ENCODE data around the gene IRAK1. TPM values are rescaled to one million over a fixed set of nuclear protein-coding genes. Genes with fewer than 3 reads are reported as not detected.

Gene IRAK1
- total and polyA plus RNA-seq, 9 of the 15 experiments (the other 6 are each of a cell fraction or from before 2014, with no cell fraction given): 11.6 to 261 (median 91.6) TPM

DNA sequence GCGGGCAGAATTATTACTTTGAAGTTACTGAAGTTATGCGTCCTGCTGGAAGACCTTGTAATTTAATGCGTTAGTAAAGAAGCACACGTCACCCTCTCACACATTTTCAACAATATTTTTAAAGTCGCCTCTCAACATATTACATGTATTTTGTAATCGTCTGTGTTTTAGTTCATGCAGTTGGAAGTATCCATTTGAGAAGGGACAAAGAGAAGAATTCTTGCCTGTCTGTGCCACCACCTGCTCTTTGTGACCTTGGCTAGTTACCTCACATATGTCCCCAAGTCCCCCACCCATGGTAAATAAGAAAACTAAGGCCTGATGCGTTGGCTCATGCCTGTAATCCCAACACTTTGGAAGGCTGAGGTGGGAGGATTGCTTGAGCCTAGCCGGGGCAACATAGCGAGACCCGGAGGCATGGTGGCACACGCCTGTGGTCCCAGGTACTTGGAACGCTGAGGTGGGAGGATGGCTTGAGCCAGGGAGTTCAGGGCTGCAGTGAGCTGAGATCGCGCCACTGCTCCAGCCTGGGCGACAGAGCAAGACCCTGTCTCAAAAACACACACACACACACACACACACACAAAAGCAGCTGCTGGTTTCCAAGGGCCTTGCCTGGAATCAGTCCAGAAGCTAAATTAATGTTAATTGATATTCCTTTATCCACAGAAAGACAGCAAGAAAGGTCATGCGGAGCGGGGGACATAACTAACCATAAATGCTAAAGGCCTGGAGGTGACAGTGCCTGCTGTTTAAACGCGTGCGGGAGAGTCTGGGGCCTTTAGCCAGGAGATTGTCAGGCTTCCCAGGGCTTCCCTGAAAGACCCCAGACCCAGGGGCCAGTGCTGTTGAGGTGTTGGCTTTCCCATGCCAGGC, 46.3 kb downstream of the IRAK1 start (continued):
- TF ChIP-seq ZNF121 (CRISPR knock-in tag; conservative IDR thresholded peaks at IDR 0.05): peak; percentile 100
- TF ChIP-seq ZFP30 (CRISPR knock-in tag; IDR thresholded peaks at IDR 0.05; ENCODE audit: borderline replicate concordance): no peak
- TF ChIP-seq ZC3H4 (CRISPR knock-in tag; IDR thresholded peaks at IDR 0.05; ENCODE audit: borderline replicate concordance): peak; percentile 47; the same call in 1 of the 2 replicates
- no peak for TF ChIP-seq YBX1 (IDR thresholded peaks at IDR 0.05)
- TF ChIP-seq, protein P1, sequence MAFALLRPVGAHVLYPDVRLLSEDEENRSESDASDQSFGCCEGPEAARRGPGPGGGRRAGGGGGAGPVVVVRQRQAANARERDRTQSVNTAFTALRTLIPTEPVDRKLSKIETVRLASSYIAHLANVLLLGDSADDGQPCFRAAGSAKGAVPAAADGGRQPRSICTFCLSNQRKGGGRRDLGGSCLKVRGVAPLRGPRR (CRISPR knock-in tag; IDR thresholded peaks at IDR 0.05): no peak
- TF ChIP-seq STAT5B (CRISPR knock-in tag; IDR thresholded peaks at IDR 0.05): no peak
- TF ChIP-seq, protein P2, sequence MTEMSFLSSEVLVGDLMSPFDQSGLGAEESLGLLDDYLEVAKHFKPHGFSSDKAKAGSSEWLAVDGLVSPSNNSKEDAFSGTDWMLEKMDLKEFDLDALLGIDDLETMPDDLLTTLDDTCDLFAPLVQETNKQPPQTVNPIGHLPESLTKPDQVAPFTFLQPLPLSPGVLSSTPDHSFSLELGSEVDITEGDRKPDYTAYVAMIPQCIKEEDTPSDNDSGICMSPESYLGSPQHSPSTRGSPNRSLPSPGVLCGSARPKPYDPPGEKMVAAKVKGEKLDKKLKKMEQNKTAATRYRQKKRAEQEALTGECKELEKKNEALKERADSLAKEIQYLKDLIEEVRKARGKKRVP (CRISPR knock-in tag; IDR thresholded peaks at IDR 0.05): no peak
- no peak for TF ChIP-seq TGIF2 (CRISPR knock-in tag; IDR thresholded peaks at IDR 0.05)
- peak; percentile 67 for TF ChIP-seq POLR2A (conservative IDR thresholded peaks at IDR 0.05)
- TF ChIP-seq CBX3 (IDR thresholded peaks at IDR 0.05; ENCODE audit: borderline replicate concordance in 1 of 2, low read length in 2 of 2): no peak
- no peak for TF ChIP-seq ZNF197 (CRISPR knock-in tag; IDR thresholded peaks at IDR 0.05; ENCODE audit: low read depth)
- no peak for TF ChIP-seq NR2F6 (CRISPR knock-in tag; IDR thresholded peaks at IDR 0.05)
- TF ChIP-seq ZNF140 (CRISPR knock-in tag; IDR thresholded peaks at IDR 0.05): no peak
- TF ChIP-seq BRCA1 (IDR thresholded peaks at IDR 0.05): no peak
- no peak for TF ChIP-seq BRCA1 (CRISPR knock-in tag; IDR thresholded peaks at IDR 0.05)
- no peak for TF ChIP-seq ZNF354B (CRISPR knock-in tag; IDR thresholded peaks at IDR 0.05)
- no peak for TF ChIP-seq SRSF7 (optimal IDR thresholded peaks at IDR 0.05; ENCODE audit: low read depth, low read length)
- TF ChIP-seq HDGF (IDR thresholded peaks at IDR 0.05): peak; percentile 80; the same call in 1 of the 2 replicates
- TF ChIP-seq BRD4 (IDR thresholded peaks at IDR 0.05): 0 out of 2 replicates have a peak, but pooled peaks have one; percentile 44
- TF ChIP-seq, protein P3, sequence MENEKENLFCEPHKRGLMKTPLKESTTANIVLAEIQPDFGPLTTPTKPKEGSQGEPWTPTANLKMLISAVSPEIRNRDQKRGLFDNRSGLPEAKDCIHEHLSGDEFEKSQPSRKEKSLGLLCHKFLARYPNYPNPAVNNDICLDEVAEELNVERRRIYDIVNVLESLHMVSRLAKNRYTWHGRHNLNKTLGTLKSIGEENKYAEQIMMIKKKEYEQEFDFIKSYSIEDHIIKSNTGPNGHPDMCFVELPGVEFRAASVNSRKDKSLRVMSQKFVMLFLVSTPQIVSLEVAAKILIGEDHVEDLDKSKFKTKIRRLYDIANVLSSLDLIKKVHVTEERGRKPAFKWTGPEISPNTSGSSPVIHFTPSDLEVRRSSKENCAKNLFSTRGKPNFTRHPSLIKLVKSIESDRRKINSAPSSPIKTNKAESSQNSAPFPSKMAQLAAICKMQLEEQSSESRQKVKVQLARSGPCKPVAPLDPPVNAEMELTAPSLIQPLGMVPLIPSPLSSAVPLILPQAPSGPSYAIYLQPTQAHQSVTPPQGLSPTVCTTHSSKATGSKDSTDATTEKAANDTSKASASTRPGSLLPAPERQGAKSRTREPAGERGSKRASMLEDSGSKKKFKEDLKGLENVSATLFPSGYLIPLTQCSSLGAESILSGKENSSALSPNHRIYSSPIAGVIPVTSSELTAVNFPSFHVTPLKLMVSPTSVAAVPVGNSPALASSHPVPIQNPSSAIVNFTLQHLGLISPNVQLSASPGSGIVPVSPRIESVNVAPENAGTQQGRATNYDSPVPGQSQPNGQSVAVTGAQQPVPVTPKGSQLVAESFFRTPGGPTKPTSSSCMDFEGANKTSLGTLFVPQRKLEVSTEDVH (IDR thresholded peaks at IDR 0.05; ENCODE audit: low read depth, partially characterized antibody): no peak
- TF ChIP-seq RFX7 (CRISPR knock-in tag; IDR thresholded peaks at IDR 0.05): no peak
- no peak for TF ChIP-seq ZNF175 (CRISPR knock-in tag; IDR thresholded peaks at IDR 0.05; ENCODE audit: low read depth)
- TF ChIP-seq KDM5B (IDR thresholded peaks at IDR 0.05; ENCODE audit: insufficient replicate concordance, low read depth, low read length): peak; percentile 55
- TF ChIP-seq OTX1 (CRISPR knock-in tag; IDR thresholded peaks at IDR 0.05): no peak
- TF ChIP-seq ZNF79 (CRISPR knock-in tag; IDR thresholded peaks at IDR 0.05; ENCODE audit: low read depth): no peak
- no peak for TF ChIP-seq HDAC6 (IDR thresholded peaks at IDR 0.05; ENCODE audit: low read depth, low read length)
- no peak for TF ChIP-seq ZNF830 (CRISPR knock-in tag; IDR thresholded peaks at IDR 0.05)
